Psoas muscle (tissue), 8 donors: ENCODE results near the gene ADIPOR2. TPM values are rescaled to one million over a fixed set of nuclear protein-coding genes. Genes with fewer than 3 reads are reported as not detected.

Experiments
- ATAC-seq, 4 donors: fragments of 200-7000 bp; cut with Tn5 transposase; one replicate each; pipeline ENCODE4 v1.9.1; 2020; ENCODE audit warnings: moderate library complexity in 3 of 4, mild to moderate bottlenecking in 2 of 4
- DNase-seq, 2 donors: peaks; one replicate each; pipeline ENCODE4 v3.0.0-alpha.2; 2020
- H3K27ac ChIP-seq: fragments of 200-600 bp; one replicate; pipeline ENCODE4 v1.8.0; 2022
- H3K27me3 ChIP-seq, 3 donors: fragments of 200-600 bp in 1 of 3; one replicate each; pipeline versions ENCODE4 v1.6.1 to v1.8.0; 2013 to 2022; ENCODE audit warnings: low read length in 2 of 3, mild to moderate bottlenecking in 2 of 3, moderate library complexity in 1 of 3; ENCODE audit not compliant: insufficient read depth in 3 of 3
- H3K36me3 ChIP-seq, 2 donors: fragments of 200-600 bp in 1 of 2; one replicate each; pipeline versions ENCODE4 v1.6.1 to v1.8.0; 2013 to 2022; ENCODE audit warnings: low read depth in 1 of 2, mild to moderate bottlenecking in 1 of 2, moderate library complexity in 1 of 2; ENCODE audit not compliant: insufficient read depth in 1 of 2
- H3K4me1 ChIP-seq: fragments of 200-600 bp; one replicate; pipeline ENCODE4 v1.8.0; 2022
- H3K4me3 ChIP-seq: fragments of 200-600 bp; one replicate; pipeline ENCODE4 v1.8.0; 2022; ENCODE audit warnings: mild to moderate bottlenecking
- H3K9me3 ChIP-seq: fragments of 200-600 bp; one replicate; pipeline ENCODE4 v1.8.0; 2022
- CTCF ChIP-seq: fragments of 200-600 bp; IDR thresholded peaks from one replicate; pipeline ENCODE4 v1.8.0; 2022; ENCODE audit warnings: antibody characterized with exemption
- WGBS, 3 donors: extraction: QIAGEN DNeasy Blood & Tissue Kit; methylation state at CpG; one replicate each; pipeline versions ENCODE4 v1.1.6 to v1.1.7; 2013; 5-methylcytosine and 5-hydroxymethylcytosine counted together
- intact Hi-C, 2 donors: fragments of 100-400 bp; cut with DNase I; formaldehyde crosslinking; loops; one replicate each; pipeline versions ENCODE4 v1.11.0 to v1.14.2; 2022
- polyA plus RNA-seq, 3 donors: library from polyadenylated mRNA; stranded (reverse); fragments of 200-250 nt; gene quantifications; one replicate each; pipeline ENCODE4 v1.2.3, GENCODE V29; 2013
- total RNA-seq, 4 donors: library from RNA; stranded (reverse); fragmentation: NEBNext Ultra II Directional in 2 of 4; extraction: Animal tissue kit (Norgen Biotek cat#: 25700) in 2 of 4; gene quantifications; one replicate each; pipeline versions ENCODE4 v1.2.1 to v1.2.4, GENCODE V29; 2021 to 2023
- donor health status: healthy with polysubstance abuse.
- donor health status: DM: no; HTN: no; CAD: no; lungs with moderate emphysema.
- donor health status: Bipolar disorder and iron deficiency.
- donor health status: healthy.
- donor health status: DM: yes; HTN: yes; CAD: no.
- donor health status: DM: no; HTN: no; CAD: no.
- donor health status: DM: no; HTN: no; CAD: no.
- donor health status: DM: yes; HTN: yes; CAD: no.

The ADIPOR2 gene
- total and polyA plus RNA-seq, 7 donors: 28.6 to 52.1 (median 44.2) TPM

DNA sequence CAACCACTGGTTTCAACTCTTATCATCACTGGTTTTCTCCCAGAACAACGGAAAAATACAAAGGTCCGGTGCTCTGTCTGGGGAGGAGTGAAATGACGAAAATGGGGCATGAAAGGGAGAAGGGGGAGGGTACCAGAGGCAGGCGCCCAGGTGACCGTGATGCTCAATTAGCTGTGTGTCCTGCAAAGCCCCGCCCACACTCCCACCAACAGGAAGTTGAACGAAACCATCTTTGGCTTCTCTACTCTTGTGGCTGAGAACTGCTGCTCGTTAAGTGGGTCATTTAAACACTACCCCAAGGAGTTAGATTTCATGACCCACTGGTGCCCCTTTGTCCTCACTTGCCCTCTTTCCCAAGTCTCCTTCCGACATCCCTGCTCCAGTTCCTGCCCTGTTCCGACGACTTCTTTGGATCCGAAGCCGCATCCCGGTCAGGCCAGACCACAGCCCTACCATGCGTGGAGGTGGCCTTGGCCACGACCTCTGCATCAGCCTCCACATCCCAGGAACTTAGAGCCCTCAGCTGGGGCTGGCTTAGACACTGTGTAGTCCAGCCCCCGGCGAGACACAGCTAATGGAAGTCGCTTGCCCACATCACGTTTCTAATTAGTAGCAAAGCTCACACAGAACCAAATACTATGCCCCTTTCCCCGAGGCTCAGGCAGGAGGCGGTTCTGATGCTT, 118.1 kb downstream of the ADIPOR2 start:
- intact Hi-C loops: no loop called here
- H3K27me3 ChIP-seq: no peaks in the 10 kb centered on the region
- peaks cover 15% of the 10 kb centered on the region for H3K4me1 ChIP-seq
- H3K27ac ChIP-seq: no peak overlapping the region
- no peak overlapping the region for H3K4me3 ChIP-seq
- H3K9me3 ChIP-seq: no peaks in the 10 kb centered on the region
- 75 to 87% (median 78%) methylated on average over 22 of the region's 22 CpGs for WGBS, 3 donors
- H3K36me3 ChIP-seq: no peaks in the 10 kb centered on the region
- peak in 1 of 2 donors; percentile 23 for DNase-seq
- no peak for ATAC-seq
- TF ChIP-seq CTCF: no peak

GRCh38 chr12:1809591-1810190, 118.8 kb downstream of the ADIPOR2 start:
- peaks cover 14% of the 10 kb centered on the region for H3K4me1 ChIP-seq
- intact Hi-C loops: no loop called here
- H3K4me3 ChIP-seq: no peak overlapping the region
- WGBS, 3 donors: 91 to 96% (median 94%) methylated on average over 13 of the region's 13 CpGs
- no peak overlapping the region for H3K27ac ChIP-seq
- H3K9me3 ChIP-seq: no peaks in the 10 kb centered on the region
- H3K36me3 ChIP-seq: no peaks in the 10 kb centered on the region
- DNase-seq: peak in 1 of 2 donors; percentile 34
- TF ChIP-seq CTCF: no peak
- ATAC-seq: no peak
- H3K27me3 ChIP-seq: peaks cover 0 to 3% (median 0%) of the 10 kb centered on the region in 3 donors

GRCh38 chr12:1810201-1810930, 119.5 kb downstream of the ADIPOR2 start:
- intact Hi-C loops: no loop called here
- H3K36me3 ChIP-seq: no peaks in the 10 kb centered on the region
- peaks cover 0 to 3% (median 0%) of the 10 kb centered on the region in 3 donors for H3K27me3 ChIP-seq
- TF ChIP-seq CTCF: no peak
- no peaks in the 10 kb centered on the region for H3K9me3 ChIP-seq
- H3K4me1 ChIP-seq: peaks cover 7% of the 10 kb centered on the region
- ATAC-seq (no peak), DNase-seq (peak in 1 of 2 donors; percentile 30)
- no peak overlapping the region for H3K4me3 ChIP-seq
- 87 to 90% (median 89%) methylated on average over 21 of the region's 21 CpGs for WGBS, 3 donors
- H3K27ac ChIP-seq: no peak overlapping the region

DNA sequence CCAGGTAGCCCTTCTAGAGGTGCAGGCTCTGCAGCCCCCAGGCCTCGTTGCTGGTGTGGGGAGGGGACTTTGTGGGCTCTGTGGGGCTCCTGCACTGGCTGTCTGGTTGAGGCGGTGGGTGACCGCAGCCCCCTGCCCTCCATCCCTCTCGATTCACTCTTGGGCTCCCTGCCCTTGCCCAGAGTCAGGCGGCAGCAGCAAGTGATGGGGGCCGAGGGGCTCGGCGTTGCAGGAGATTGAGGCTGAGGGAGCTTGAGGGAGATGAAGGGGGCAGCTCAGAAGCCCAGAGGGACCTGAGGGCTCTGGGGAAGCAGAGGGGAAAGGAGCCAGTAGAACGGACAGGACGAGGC, 120.0 kb downstream of the ADIPOR2 start:
- H3K27ac ChIP-seq: no peak overlapping the region
- DNase-seq (peak in 1 of 2 donors; percentile 33), ATAC-seq (no peak)
- no peak for TF ChIP-seq CTCF
- H3K27me3 ChIP-seq: peaks cover 0 to 3% (median 0%) of the 10 kb centered on the region in 3 donors
- peaks cover 5% of the 10 kb centered on the region for H3K4me1 ChIP-seq
- no peaks in the 10 kb centered on the region for H3K9me3 ChIP-seq
- intact Hi-C loops: no loop called here
- 78 to 88% (median 86%) methylated on average over 10 of the region's 10 CpGs for WGBS, 3 donors
- H3K36me3 ChIP-seq: no peaks in the 10 kb centered on the region
- H3K4me3 ChIP-seq: no peak overlapping the region
